COLO829 (cell line): Measurements from ENCODE around the gene GNAI1.
A peak's percentile ranks its signal among the peaks of the same experiment; 100 is the strongest.

Experiments used
- DNase-seq: peaks from one replicate; pipeline ENCODE4 v3.0.0; 2012; ENCODE audit warnings: low spot score

Gene GNAI1

DNA sequence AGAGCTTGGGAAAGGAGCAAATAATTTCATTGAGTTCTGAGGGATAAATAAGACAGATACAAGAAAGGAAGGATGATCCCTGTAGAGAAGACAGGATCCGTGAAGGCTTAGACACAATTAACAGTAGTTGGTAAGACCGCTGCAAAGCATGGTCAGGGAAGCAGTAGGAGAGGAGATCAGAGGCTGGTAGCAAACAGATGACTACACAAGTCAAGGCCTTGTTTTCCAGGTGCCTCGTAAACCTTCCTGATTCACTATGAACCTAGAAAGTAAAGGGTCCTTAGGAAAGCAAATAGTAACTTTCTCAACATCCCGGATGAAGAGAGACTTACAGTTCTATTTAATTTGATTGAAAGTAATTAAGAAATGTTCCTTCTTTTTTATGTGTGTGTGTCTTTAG lies 118.6 kb downstream of the GNAI1 start:
- no peak for DNase-seq

DNA sequence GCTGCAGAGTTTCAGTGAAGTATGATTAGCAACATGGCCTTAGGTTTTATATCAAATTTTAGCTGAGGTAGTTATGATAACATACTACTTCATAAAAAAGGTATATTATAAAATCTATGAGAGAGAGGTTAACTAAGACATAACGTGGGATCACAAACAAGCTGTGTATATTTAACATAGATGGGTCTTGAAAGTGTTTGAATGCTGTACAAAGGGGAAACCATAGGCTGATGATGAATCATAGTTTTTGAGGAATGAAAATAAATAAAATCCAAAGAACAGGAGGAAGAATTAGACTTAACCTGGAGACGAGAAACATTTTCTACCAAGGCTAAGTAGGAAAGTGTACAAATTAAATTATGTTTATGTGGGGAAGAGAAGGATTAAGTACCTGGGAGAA lies 119.0 kb downstream of the GNAI1 start:
- no peak for DNase-seq

DNA sequence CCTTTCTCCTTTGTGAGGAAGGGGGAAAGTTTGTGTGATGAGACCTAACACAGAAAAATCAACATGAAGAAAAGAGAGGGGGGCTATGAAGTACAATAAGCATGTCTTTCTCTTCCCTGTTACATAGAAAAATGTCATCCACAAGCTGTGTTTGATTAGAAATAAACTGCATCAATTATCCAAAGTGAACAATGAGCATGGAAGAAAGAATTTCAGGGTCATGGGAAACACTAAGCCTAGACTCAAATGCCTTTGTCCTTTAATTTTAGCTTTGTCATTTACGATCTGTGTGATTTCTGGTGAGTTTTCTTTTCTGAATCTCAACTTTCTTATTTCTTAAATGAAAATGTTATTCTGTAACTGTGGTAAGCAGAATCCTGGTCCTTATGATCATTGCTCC lies 121.0 kb downstream of the GNAI1 start:
- DNase-seq = no peak

DNA sequence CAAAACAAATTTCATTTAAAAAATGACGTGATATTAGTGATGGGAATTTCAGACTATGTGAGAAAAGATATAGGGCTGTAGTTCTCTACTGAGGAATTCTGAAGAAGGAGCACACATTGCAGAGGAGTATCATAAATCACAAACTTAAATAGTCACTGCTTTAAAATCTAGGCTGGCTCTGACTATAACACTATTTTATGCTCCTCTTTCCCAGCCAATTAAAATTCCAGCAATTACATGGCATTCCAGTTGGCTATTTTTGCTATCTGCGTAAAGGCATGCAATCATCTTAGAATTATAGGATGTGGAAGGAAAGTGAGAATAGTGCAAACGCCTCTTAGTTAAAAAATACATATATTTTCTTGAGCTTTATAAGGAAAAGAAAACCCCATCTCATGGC lies 123.1 kb downstream of the GNAI1 start:
- DNase-seq = no peak

DNA sequence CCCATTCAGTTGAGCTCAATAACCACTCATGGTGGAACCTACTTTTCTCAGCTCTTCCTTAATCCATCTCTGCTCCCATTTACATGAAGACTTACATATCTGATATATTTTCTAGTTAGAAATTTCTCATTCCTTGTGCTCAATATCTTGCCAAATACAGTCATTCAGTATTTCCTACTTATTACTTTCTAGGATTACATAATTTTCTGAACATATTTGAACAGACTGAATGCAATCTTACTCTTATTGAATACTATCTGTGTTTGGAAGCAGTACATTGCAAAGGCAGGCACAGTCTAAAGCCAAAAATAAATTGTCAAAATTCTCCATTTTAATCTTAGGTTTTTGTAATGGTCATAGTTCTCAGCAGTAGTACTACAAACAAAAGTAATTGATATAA lies 126.0 kb downstream of the GNAI1 start:
- DNase-seq = no peak

DNA sequence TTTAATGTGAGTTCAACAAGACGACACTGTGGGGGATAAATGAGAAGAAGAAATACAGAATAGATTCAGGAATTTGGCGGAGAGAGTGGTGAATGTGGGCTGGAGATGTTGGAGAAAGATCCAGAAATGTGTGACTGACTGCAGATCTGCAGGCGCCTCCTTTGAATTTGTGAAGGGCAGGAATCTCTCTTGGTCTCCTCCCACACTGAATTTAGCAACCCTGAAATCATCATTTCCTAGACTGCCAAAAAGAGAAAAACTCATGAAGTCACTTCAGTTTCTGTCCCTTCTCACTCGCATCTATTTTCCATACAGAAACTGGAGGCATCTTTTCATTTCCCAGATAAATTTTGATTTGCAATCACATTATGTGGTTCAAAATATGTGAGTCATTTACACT lies 128.7 kb downstream of the GNAI1 start:
- no peak for DNase-seq

DNA sequence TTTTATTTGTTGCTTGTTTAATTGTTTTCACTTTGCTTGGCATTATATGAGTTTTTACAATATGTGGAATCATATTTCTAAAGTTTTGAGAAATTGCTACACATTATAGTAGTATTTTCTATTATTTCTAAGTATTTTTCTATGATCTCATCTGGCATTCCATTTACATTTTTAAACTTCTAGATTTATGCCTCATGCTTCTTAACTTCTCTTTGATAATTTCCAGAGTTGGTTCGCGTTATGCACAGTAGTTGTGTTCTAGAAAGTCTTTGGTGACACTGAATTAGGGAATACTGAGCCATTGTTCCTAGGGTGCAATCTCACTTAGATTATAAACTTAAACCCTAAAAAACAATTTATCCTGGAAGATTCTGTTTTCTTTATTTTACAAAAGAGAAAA lies 129.2 kb downstream of the GNAI1 start:
- DNase-seq = no peak

DNA sequence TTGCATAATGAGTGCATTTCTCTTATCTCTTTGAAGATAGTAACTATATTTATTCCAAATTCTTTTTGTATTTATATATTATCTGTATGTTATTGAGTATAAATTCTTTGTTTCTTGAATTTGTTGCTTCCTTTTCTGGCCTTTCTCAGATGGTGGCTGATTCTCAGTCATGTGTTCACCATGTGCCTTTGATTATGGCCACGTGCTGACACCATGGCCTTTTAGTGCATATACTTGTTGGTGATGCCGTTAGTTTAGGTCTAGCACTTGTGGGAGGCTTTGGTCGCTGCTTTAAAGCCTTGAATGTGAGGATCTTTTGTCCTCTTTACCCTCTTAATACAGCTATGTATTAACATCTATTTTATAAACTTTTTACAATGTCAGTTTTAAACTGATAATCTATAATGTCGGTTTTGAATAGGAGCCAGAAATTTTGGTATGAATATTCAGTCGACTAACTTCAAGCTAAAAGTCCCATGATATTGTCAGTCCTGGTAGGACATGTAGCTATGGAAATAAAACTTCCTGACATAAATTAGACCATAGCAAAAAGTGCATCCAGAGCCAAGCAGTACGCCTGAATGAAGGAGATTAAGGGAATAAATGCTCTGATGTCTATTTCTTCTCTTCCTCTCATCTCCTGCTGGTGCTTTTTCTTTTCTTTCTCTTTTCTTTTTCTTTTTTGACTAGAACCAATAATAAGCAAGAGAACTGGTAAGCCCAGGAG lies 130.3 kb downstream of the GNAI1 start:
- DNase-seq = no peak

DNA sequence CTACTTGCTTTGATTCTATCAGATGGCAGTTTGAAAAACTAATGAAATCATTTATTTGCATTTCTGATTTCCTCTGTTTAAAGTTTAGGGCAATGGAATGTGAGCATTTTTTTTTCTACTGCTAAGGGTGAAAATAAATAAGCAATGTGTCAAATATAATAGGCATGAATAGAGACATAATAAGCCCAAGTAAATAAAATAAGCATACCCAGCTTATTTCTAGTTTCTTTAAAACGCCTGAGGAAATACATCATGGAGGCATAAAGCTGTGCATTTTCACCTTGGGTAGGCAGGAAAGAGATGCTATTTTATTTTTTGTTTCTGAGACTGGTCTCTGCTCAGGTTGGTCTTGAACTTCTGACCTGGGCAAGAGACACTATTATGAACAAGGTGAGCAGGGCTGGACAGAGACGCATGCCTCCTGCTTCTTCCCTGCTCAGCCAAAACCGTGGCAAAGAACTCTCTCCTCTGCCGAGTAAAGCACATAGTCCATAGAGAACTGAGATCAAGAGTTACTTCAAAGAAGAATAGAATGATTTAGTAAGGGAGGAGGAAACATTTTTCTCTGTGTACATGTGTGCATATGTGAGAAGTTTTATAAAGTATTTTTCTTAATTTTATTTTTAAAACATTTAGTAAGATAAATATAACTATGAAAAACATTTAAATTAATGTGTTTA lies 138.1 kb downstream of the GNAI1 start:
- no peak for DNase-seq

DNA sequence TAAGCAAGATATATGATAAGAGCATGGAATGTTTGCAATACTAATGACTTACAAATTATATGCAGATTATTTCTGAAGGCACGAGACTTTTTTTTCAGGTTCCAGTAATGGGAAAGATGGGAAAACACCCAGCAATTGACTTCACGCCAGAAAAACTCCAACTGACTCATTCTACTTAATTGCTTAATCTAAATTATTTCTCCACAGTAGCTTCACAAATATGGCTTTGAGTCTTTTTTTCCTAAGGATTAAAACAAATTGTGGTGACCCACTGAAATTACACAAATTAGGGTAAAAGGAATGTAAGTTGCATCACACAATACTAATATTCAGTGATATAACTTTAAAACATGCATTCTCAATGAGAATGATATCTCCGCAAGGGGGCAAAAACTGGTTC lies 138.7 kb downstream of the GNAI1 start:
- DNase-seq = peak; percentile 62

DNA sequence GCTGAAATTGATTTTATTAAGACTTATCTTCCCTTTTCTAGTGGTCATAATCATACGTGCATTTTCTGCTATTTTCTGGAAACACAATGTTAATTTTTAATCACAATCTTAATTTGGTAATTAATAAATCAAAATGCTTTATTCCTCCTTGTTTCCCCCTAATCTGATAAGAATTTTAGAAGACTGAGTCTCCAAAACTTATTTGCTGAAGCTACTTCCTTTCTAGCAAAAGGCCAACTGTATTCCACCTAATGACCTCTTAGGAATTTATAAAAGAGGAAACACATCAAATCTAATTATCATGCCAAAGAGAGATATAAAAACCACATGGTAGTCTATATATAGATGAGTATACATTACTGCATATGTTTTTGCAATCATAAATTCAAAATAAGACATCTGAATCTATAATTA lies 140.6 kb downstream of the GNAI1 start:
- DNase-seq = no peak
